HL-60 (cell line): ENCODE results near the gene ZFHX3.

Source experiments
- POLR2AphosphoS5 ChIP-seq: IDR thresholded peaks from 2 replicates; pipeline ENCODE4 v1.6.1; 2012; ENCODE audit warnings: low read depth
- TF ChIP-seq, protein P1 (sequence below): IDR thresholded peaks from one replicate; pipeline ENCODE4 v1.5.1; 2011; ENCODE audit warnings: low read length, control low read depth, inconsistent platforms; ENCODE audit not compliant: insufficient read depth

DNA sequence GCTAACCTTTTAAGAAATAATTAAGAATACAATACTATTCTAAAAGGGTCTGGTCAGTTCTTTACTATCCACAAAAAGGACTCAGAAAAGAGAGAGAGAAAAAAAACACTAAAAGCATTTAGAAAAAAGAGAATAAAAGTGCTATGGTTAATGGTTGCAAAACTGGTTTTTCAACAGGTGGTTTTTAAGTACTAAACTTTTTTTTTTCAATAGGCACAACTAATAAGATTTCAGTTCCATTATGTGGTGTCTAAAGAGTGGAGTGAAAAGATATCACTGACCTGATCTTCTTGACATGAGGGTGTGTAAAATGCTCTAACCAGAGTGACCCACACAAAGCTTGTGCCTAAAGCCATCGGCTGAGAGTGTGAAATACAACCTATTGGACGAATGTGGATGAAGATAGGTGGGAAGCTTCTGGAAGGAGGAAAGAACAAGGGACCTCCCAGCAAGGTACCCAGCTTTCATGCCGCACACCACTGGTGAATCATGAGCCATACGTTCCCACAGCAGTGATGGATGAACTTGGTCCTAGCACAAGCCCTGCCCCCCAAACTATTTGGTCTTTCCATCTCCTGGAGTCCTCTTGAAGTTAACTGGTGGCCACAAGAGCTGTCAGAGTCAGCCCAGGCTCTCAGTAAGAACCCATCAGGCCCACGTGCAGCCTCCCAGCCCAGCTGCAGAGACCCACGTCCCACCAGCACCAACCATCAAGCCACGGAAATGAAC, 103.0 kb downstream of the ZFHX3 start:
- TF ChIP-seq, protein P1, sequence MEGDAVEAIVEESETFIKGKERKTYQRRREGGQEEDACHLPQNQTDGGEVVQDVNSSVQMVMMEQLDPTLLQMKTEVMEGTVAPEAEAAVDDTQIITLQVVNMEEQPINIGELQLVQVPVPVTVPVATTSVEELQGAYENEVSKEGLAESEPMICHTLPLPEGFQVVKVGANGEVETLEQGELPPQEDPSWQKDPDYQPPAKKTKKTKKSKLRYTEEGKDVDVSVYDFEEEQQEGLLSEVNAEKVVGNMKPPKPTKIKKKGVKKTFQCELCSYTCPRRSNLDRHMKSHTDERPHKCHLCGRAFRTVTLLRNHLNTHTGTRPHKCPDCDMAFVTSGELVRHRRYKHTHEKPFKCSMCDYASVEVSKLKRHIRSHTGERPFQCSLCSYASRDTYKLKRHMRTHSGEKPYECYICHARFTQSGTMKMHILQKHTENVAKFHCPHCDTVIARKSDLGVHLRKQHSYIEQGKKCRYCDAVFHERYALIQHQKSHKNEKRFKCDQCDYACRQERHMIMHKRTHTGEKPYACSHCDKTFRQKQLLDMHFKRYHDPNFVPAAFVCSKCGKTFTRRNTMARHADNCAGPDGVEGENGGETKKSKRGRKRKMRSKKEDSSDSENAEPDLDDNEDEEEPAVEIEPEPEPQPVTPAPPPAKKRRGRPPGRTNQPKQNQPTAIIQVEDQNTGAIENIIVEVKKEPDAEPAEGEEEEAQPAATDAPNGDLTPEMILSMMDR = no peak
- no peak for TF ChIP-seq POLR2AphosphoS5
